Stimulated activated CD8-positive, alpha-beta memory T cell treated with anti-CD3 and anti-CD28 coated beads, Interleukin-15, amount 100 ng/mL, for 1 hour (primary cell): ENCODE measurements around the gene PRPF18.
A peak's percentile ranks its signal among the peaks of the same experiment; 100 is the strongest.

Source experiments
- DNase-seq: peaks from one replicate; pipeline ENCODE4 v3.0.0-alpha.2; 2020; ENCODE audit warnings: low read depth

Gene PRPF18

DNA sequence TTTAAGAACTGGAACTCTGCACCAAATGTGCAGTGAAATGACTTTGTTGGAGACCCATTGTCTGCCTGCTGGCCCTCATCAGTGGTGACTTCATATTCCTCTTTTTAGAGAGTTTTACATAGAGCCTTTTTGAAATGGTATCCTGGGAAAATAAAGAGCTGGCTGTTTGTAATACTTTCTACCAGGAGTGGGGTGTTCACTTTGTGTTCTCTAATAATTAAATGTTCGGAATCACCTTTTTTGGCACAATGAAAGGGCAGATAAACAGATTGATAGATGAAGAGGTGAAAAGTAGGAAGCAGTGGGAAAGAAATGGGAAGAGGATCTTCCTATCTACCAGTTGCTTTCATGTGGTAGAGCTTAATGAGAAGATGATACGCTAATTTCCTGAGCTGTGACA lies 55.5 kb downstream of the PRPF18 start:
- no peak for DNase-seq

- DNase-seq: no peak
Measured at GRCh38 chr10:13643016-13643415, 56.3 kb downstream of the PRPF18 start.

DNA sequence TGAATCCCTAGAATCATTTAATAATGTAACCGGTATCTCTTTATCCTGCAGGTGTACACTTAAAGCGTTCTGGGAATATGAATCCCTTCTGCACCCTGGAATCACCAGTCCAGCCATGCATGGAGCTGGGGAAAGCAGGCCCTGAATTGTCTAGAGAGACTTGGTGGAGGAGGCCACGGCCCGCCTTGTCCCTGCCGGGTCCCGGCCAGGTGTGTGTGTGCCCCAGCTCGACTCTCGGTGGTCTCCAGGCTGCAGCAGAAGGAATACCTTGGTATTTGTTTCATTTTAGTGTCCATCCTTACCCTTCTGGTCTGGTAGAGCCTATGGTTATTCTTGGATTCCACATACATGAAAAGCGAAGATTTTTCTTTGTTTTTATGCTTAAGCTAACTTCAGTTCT lies 58.1 kb downstream of the PRPF18 start:
- DNase-seq: no peak

DNA sequence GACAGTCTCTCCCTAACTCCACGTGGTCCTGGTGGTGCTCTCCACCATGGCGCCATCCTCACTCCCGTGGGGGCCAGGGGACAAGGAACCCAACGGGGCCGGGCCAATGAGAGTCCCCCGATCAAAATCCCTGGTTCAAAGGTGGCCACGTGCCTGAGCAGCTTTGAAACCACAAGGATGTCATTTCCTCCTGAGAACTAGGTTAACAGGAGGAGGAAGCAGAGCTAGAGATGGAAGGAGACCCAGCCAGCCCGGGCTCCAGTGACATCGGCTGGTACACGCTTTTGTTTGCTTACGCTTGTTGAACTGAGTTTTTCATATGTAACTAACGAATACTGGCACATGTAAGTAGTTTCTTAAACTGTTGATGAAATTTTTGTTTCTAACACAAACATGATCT lies 61.7 kb downstream of the PRPF18 start:
- DNase-seq: no peak

GRCh38 chr10:13649844-13650520 lies 63.2 kb downstream of the PRPF18 start:
- no peak for DNase-seq

DNA sequence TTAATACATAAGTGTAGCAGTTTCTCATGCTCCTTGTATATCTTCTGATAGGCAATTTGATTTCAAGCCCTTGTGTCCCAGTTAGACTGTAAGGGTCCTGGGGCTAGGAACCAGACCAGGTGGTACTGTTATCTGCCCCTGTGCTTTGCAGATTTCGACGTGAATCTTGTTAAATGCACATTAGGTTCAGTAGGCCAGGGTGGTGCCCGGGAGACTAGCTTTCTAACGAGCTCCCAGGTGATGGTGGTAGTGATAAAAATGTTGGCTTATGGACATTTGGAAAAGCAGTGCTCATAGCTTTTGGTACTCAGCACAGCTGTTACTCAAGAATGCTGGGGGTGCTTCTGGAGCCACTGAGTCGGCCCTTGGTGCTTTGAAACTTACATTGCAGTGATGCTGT lies 64.2 kb downstream of the PRPF18 start:
- no peak for DNase-seq

DNA sequence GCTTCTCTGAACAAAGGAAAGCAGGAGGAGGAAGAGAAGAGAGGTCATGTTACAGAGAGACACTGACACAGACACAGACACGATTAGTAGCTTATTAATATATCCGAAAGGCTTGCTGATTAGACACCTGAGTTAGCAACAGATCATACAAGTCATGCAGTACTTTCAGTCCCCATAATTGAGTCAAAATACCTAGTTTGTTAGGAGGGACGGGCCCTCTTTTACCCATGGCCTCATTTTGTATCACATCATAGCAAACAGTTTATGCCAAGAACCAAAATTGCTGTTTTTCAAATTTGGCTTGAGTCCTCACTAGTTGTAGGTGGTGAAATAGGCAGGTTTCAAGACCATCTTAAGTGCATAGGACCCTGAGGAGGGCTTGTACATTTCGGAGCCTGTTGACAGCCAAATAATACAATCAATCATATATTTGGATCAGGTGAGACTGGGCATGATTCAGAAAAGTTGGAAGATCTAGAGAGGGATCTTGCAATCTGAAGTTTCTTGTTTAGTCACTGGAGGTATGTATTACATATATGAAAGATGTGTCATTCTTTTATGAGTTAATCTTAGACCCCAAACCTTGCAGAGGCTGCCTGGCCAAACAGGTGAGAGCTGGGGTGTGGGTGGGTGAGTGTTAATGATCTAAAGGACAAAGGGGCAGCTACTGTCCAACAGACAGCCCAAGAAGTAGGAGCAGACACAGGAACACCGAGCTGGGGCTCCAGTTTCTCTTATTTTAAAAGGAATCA lies 65.4 kb downstream of the PRPF18 start:
- no peak for DNase-seq

GRCh38 chr10:13652860-13653259 lies 66.1 kb downstream of the PRPF18 start:
- no peak for DNase-seq

DNA sequence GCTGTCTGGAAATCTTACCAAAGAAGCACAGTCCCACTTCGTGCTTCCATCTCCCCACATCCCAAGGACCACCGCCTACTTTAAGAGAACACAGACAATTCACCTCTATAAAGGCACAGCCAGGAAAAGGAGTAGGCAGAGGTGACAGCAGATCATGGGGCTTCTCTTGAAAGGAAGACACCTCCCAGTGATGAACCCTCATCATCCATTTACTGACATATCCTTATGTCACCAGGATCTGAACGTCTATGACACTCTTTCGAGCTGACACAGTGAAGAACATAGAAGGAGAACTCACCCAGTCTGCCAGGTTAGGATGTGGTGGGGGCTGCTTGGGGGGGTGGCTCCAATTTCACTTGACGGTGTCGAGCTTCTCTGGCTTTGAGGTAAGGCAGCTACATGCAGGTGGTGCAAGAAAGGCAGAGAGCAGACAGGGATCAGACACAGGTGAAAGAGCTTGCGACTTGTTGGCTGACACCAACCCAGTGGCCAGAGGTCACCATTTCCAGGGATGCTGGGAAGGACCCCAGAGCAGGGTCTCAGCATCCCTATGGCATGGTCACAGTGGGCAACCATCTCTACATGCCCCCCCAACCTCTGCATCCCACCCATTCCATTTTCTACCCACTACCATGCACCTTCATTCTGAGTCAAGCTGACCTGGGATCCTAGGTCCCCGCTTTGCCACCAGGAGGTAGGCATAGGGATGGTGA lies 67.5 kb downstream of the PRPF18 start:
- no peak for DNase-seq

DNA sequence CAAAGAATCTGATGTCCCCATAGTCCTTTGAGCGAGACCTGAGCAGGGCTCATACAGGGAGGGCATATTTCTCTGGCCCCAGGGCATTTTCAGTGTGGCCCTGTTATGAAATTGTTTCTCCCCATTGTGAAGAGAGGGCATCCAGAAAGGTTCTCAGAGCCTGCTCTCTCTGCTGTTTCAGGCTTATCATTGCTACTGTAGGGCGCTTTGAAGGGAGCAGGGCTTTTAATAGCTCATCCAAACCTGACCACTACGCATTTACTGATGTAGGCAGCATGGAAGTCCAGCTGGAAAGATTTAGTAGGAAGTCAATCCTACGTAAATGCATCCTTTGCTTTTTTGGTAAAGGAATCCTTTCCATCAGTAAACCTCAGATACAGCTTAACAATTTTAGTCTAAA lies 68.1 kb downstream of the PRPF18 start:
- no peak for DNase-seq

DNA sequence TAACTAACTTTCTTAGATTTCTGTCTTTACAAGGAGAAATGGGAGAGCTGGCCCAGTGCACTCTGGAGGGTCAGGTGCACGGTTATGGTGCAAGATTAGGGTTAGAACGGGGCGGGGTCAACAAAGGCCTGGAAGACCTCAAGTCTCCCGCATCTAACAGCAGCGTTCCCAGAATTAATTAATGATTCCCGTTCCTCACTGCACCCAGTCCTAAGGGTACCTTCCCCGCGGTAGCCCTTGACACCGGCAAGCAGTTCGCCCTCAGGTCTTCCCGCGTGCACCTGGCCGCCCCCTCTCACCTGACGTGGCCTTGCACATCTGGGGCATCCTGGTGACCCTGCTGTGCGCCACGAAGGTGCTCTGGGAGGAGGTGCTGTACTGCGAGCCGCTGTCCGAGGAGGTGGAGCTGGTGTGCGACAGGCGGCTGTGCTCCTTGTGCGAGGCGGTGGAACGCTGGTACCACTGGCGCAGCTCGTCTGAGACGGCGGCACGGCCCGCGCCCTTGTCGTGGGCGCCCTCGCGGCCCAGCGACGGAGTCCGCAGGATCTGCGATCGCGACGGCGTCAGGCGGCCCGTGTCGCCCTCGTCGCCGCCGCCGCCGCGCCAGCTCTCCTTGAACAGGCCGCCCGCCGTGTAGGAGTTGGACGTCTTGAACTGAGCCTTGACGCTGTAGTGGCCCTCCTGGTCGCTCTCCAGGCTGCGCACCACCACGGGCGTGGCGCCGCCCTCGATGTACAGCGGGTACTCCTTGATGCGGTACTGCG lies 69.8 kb downstream of the PRPF18 start:
- DNase-seq: no peak

GRCh38 chr10:13657101-13657680 lies 70.4 kb downstream of the PRPF18 start:
- DNase-seq: no peak

- no peak for DNase-seq
Measured at GRCh38 chr10:13658264-13658663, 71.5 kb downstream of the PRPF18 start.

- DNase-seq: no peak
Measured at GRCh38 chr10:13658871-13659685, 72.3 kb downstream of the PRPF18 start.

- peak; percentile 37 for DNase-seq
Measured at GRCh38 chr10:13659887-13660550, 73.3 kb downstream of the PRPF18 start.

GRCh38 chr10:13660551-13660920 lies 73.8 kb downstream of the PRPF18 start:
- no peak for DNase-seq

- DNase-seq: no peak
Measured at GRCh38 chr10:13661256-13661655, 74.5 kb downstream of the PRPF18 start.

- no peak for DNase-seq
Measured at GRCh38 chr10:13665516-13666262, 78.9 kb downstream of the PRPF18 start.

DNA sequence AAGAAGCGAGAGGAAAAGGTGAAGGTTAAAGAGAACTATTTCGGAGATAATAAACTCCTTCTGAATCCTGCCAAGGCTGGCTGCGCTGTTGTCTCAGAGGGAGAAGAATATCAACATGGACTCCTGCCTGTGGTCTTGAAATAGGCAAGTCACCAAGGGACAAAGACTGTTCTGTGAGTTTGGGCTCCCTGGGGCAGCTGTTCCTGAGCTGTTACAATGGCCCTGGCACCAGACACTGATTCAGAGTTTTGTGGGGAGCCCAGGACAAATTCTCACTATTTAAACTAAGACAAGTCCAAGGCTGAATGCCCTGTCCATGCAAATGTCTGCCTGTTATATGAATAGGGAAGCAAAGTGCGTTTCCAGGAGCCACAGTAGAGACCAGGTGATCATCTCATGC lies 81.4 kb downstream of the PRPF18 start:
- DNase-seq: no peak
